Heart left ventricle (tissue), 13 donors: ENCODE measurements around the gene BTBD6.

ENCODE experiments used
- POLR2A ChIP-seq, 2 donors: fragments of 450-650 bp; IDR thresholded peaks; one replicate each; pipeline ENCODE4 v1.6.1; 2017; ENCODE audit warnings: antibody characterized with exemption in 2 of 2, mild to moderate bottlenecking in 2 of 2, moderate library complexity in 2 of 2
- TF ChIP-seq, protein P1 (sequence below), 12 donors: fragments of 200-600 bp; sonication (generic) in 4 of 12; IDR thresholded peaks; one replicate each; pipeline versions ENCODE4 v1.5.0 to v1.8.0; 2018 to 2022; ENCODE audit warnings: antibody characterized with exemption in 12 of 12, mild to moderate bottlenecking in 5 of 12
- donor health status: ischemic (EF 13 %, LVEDD 7.1; RV severe dilation, severe dysfunction).
- donor health status: DM: no; HTN: yes; CAD: no.
- donor health status: DM: no; HTN: no; CAD: no.
- donor health status: ischemic (EF 25% LVEDD 6.9; RV normal size, moderate dysfunction).
- donor health status: ischemic (EF 25% LVEDD 5.7; RV mildly dilated, moderate dysfunction).
- donor health status: ischemic (EF 35%, LVEDD 5.7; RV mildly dilated, moderate dysfunction).
- donor health status: nonischemic (EF 11% LVEDD 7.7; RV severe dilation, severe dysfunction).
- donor health status: DM: yes; HTN: yes; CAD: no.
- donor health status: PGD.
- donor health status: ischemic (EF 29% LVEDD 5.4; RV normal size, mild dysfunction).
- donor health status: nonischemic (EF 23%, LVEDD 6.1; RV moderate dilation, normal function).

DNA sequence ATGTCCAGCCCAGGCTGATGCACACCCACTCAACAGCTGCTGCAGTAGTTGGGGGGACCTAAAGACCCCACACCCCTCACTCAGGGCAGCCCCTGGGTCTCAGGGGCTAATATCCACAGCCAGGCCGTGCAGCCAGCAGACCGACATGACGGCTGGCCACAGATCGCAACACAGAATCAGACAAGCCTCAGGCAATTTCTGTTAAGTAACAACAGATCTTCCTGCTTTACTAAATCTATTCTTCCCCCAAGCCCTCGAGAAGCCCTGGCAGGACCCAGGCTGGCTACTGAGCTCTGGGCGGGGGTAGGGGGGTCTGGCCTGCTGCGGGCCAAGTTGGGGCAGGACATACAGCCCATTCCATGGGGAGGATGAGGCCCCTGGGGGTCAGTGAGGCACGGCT lies 39.2 kb upstream of the BTBD6 start:
- TF ChIP-seq, protein P1, sequence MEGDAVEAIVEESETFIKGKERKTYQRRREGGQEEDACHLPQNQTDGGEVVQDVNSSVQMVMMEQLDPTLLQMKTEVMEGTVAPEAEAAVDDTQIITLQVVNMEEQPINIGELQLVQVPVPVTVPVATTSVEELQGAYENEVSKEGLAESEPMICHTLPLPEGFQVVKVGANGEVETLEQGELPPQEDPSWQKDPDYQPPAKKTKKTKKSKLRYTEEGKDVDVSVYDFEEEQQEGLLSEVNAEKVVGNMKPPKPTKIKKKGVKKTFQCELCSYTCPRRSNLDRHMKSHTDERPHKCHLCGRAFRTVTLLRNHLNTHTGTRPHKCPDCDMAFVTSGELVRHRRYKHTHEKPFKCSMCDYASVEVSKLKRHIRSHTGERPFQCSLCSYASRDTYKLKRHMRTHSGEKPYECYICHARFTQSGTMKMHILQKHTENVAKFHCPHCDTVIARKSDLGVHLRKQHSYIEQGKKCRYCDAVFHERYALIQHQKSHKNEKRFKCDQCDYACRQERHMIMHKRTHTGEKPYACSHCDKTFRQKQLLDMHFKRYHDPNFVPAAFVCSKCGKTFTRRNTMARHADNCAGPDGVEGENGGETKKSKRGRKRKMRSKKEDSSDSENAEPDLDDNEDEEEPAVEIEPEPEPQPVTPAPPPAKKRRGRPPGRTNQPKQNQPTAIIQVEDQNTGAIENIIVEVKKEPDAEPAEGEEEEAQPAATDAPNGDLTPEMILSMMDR (IDR thresholded peaks at IDR 0.05): no peak
- no peak for TF ChIP-seq POLR2A (IDR thresholded peaks at IDR 0.05)
